Right lobe of liver (tissue), 6 donors: ENCODE measurements around the gene ATP11C. TPM values are rescaled to one million over a fixed set of nuclear protein-coding genes. Genes with fewer than 3 reads are reported as not detected.

ENCODE experiments used
- ATAC-seq, 4 donors: fragments of 200-7000 bp; cut with Tn5 transposase; one replicate each; pipeline ENCODE4 v1.9.1; 2020; ENCODE audit warnings: mild to moderate bottlenecking in 4 of 4, moderate library complexity in 4 of 4
- DNase-seq, 3 donors: peaks; one replicate each; pipeline ENCODE4 v3.0.0-alpha.2; 2020
- H3K27ac ChIP-seq, 3 donors: fragments of 200-600 bp; one replicate each; pipeline ENCODE4 v1.8.0; 2022
- H3K27me3 ChIP-seq, 2 donors: fragments of 200-600 bp; one replicate each; pipeline ENCODE4 v1.8.0; 2022
- H3K36me3 ChIP-seq, 4 donors: fragments of 200-600 bp; sonication (generic) in 1 of 4; one replicate each; pipeline versions ENCODE4 v1.5.1 to v1.8.0; 2017 to 2022; ENCODE audit warnings: control low read depth in 1 of 4
- H3K4me1 ChIP-seq, 4 donors: fragments of 200-600 bp; sonication (generic) in 1 of 4; one replicate each; pipeline versions ENCODE4 v1.5.1 to v1.8.0; 2017 to 2022; ENCODE audit warnings: control low read depth in 1 of 4
- H3K4me3 ChIP-seq, 3 donors: fragments of 200-600 bp; one replicate each; pipeline ENCODE4 v1.8.0; 2022
- H3K9me3 ChIP-seq, 4 donors: fragments of 200-600 bp; sonication (generic) in 1 of 4; one replicate each; pipeline versions ENCODE4 v1.5.1 to v1.8.0; 2017 to 2022; ENCODE audit warnings: control low read depth in 1 of 4
- POLR2A ChIP-seq: fragments of 450-650 bp; IDR thresholded peaks from one replicate; pipeline ENCODE4 v1.6.1; 2017; ENCODE audit warnings: antibody characterized with exemption, mild to moderate bottlenecking
- WGBS: methylation state at CpG from one replicate; pipeline ENCODE4 v1.1.6; 2018; ENCODE audit warnings: low coverage, low lambda C conversion rate; ENCODE audit not compliant: insufficient coverage; ENCODE audit errors: missing lambda C conversion rate; 5-methylcytosine and 5-hydroxymethylcytosine counted together
- intact Hi-C, 2 donors: fragments of 100-400 bp; cut with DNase I; formaldehyde crosslinking; loops; one replicate each; pipeline versions ENCODE4 v1.11.2 to v1.14.1; 2022
- total RNA-seq, 6 experiments: library from RNA; depleted of rRNA in 2 of 6; stranded (reverse); fragments of >200 nt in 2 of 6; fragmentation: NEBNext Ultra II Directional in 3 of 6; extraction: Animal tissue kit (Norgen Biotek cat#: 25700) in 3 of 6; gene quantifications; one replicate each; pipeline versions ENCODE4 v1.1.0 to v1.2.4, GENCODE V29; 2016 to 2023
- TF ChIP-seq, protein P1 (sequence below), 4 donors: fragments of 200-600 bp in 3 of 4; fragments of 450-650 bp in 1 of 4; IDR thresholded peaks; one replicate each; pipeline versions ENCODE4 v1.5.1 to v1.8.0; 2016 to 2022; ENCODE audit warnings: antibody characterized with exemption in 4 of 4, mild to moderate bottlenecking in 2 of 4
- donor health status: DM: no; HTN: yes; CAD: no.
- donor health status: DM: no; HTN: no; CAD: no.
- donor health status: DM: no; HTN: no; CAD: no.
- donor health status: DM: no; HTN: yes; CAD: no.
- donor health status: DM: no; HTN: yes; CAD: no.

Gene ATP11C
- total RNA-seq, 6 experiments from 2014 or later, result 21.4 to 34.0 (median 29.1) TPM

DNA sequence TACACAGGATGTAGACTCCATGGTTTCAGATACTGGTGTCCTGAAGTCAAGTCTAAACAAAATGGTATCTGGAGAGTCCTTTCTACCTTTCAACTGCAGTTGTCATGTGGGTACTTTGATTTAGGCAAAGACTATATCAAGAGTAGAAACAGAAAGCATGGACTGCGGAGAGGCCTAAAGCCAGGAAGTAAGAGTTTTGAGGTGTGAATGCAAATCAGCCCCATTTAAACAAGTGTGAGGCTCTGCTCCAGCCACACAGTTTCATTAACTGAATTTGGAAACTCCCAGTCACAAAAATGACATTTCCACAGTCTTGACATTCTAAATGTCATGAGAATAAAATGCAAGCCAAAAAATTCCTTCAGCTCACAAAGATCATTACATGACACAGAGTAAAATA, 137.7 kb downstream of the ATP11C start:
- no peaks in the 10 kb centered on the region for H3K27me3 ChIP-seq
- intact Hi-C loops, result no loop called here
- peaks cover 0 to 3% (median 0%) of the 10 kb centered on the region in 4 donors for H3K36me3 ChIP-seq
- 64% methylated on average over 1 of the region's 1 CpG for WGBS
- TF ChIP-seq POLR2A, result no peak
- TF ChIP-seq, protein P1, sequence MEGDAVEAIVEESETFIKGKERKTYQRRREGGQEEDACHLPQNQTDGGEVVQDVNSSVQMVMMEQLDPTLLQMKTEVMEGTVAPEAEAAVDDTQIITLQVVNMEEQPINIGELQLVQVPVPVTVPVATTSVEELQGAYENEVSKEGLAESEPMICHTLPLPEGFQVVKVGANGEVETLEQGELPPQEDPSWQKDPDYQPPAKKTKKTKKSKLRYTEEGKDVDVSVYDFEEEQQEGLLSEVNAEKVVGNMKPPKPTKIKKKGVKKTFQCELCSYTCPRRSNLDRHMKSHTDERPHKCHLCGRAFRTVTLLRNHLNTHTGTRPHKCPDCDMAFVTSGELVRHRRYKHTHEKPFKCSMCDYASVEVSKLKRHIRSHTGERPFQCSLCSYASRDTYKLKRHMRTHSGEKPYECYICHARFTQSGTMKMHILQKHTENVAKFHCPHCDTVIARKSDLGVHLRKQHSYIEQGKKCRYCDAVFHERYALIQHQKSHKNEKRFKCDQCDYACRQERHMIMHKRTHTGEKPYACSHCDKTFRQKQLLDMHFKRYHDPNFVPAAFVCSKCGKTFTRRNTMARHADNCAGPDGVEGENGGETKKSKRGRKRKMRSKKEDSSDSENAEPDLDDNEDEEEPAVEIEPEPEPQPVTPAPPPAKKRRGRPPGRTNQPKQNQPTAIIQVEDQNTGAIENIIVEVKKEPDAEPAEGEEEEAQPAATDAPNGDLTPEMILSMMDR (IDR thresholded peaks at IDR 0.05), result no peak
- H3K27ac ChIP-seq, result no peak overlapping the region
- no peak for DNase-seq
- no peak for ATAC-seq
- H3K9me3 ChIP-seq, result no peaks in the 10 kb centered on the region
- H3K4me3 ChIP-seq, result no peak overlapping the region
- no peaks in the 10 kb centered on the region for H3K4me1 ChIP-seq

DNA sequence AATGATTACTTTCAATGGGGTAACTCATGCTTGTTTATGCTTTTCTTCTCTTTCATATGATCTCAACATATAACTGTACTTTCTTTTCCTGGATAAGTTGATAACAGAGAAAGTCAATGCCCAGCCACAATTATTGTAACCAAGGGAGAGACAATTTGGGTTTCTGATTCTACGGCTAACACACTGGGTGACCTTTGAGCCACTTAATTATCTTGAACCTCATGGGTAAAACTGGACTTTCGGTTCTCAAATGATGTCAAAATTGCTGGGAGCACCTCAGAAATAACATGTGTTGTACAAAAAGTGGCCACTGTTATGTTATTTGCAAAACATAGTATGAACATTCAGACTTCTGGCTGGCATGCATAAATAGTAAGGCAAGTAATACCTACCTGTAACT, 145.3 kb downstream of the ATP11C start:
- Histone ChIP-seq H3K4me3 (no peak overlapping the region), H3K4me1 (no peaks in the 10 kb centered on the region), H3K9me3 (no peaks in the 10 kb centered on the region), H3K27ac (no peak overlapping the region), H3K36me3 (peaks cover 0 to 19% (median 0%) of the 10 kb centered on the region in 4 donors), H3K27me3 (no peaks in the 10 kb centered on the region)
- intact Hi-C loops, result no loop called here
- no peak for ATAC-seq
- WGBS, result 62% methylated on average over 2 of the region's 2 CpGs
- no peak for TF ChIP-seq POLR2A
- TF ChIP-seq, protein P1 (IDR thresholded peaks at IDR 0.05), result no peak
- DNase-seq, result no peak

DNA sequence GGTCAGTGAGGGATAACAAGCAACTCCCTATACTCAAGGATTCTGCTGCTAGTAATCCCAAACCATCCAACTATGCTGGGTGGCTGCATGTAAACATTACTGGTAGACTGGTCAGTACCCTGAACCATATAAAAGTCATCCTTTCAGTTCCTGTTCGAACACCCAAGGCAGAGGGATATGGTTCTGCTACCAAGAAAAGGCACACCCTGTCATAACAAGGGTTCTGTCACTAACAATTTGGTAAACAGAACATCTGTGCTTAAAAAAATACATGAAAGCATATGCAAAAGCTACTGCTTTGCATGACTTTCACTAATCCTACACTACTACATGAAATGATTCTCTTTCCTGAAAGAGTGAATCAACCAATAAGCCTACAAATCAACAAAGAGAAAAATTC, 148.0 kb downstream of the ATP11C start:
- Histone ChIP-seq H3K27me3 (no peaks in the 10 kb centered on the region), H3K4me1 (no peaks in the 10 kb centered on the region), H3K27ac (no peak overlapping the region), H3K36me3 (peaks cover 0 to 19% (median 0%) of the 10 kb centered on the region in 4 donors), H3K4me3 (no peak overlapping the region), H3K9me3 (no peaks in the 10 kb centered on the region)
- intact Hi-C loops, result no loop called here
- DNase-seq (no peak), ATAC-seq (peak in 2 of 4 donors; percentile 38 to 51)
- TF ChIP-seq, protein P1 (IDR thresholded peaks at IDR 0.05), result no peak
- no peak for TF ChIP-seq POLR2A
- 17% methylated on average over 1 of the region's 1 CpG for WGBS

DNA sequence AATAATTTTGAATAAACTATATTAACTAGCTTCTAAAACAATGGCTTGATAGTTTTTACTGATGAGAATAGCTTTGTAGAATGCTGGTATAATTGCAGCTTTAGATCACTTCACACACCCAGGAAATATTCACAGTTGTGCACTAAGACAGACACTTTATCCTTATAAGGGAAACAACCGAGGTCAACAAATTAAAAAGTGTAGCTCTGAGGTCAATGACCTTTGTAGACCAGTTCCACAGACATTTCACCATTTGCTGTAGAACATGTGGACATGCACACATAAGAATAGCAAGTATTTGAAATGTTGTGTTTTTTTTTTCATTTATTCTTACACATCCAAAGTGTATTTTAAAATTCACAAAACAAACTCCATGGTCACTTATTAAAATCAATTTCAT, 148.9 kb downstream of the ATP11C start:
- intact Hi-C loops, result no loop called here
- no peak for TF ChIP-seq POLR2A
- TF ChIP-seq, protein P1 (IDR thresholded peaks at IDR 0.05), result no peak
- Histone ChIP-seq H3K27ac (peak overlapping the region in 1 of 3 donors; percentile 10), H3K27me3 (no peaks in the 10 kb centered on the region), H3K36me3 (peaks cover 0 to 19% (median 0%) of the 10 kb centered on the region in 4 donors), H3K9me3 (no peaks in the 10 kb centered on the region), H3K4me3 (no peak overlapping the region), H3K4me1 (no peaks in the 10 kb centered on the region)
- ATAC-seq (peak; percentile 46 to 89 (median 64)), DNase-seq (no peak)
- 14% methylated on average over 1 of the region's 1 CpG for WGBS

DNA sequence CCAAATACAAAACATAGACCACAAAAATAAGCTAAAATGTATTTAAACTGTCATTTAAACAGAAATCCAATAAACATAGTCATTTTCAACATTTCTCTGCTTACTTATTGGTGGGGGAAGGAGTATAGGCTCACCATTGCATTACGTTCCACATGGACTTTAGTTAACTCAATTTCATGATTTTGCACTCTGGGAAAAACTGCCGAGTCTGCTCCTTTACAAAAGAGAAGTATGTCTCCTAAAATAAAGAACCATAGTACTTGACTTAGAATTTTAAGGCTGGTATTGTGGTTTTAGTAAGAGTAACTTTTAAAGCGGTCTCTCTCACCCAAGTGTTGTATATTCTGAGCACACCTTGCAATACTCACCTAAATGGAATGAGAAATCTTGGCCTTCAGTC, 149.8 kb downstream of the ATP11C start:
- Histone ChIP-seq H3K4me1 (no peaks in the 10 kb centered on the region), H3K4me3 (no peak overlapping the region), H3K27me3 (no peaks in the 10 kb centered on the region), H3K27ac (no peak overlapping the region), H3K9me3 (no peaks in the 10 kb centered on the region), H3K36me3 (peaks cover 0 to 12% (median 0%) of the 10 kb centered on the region in 4 donors)
- DNase-seq (no peak), ATAC-seq (peak in 2 of 4 donors; percentile 24 to 37)
- WGBS, result 67% methylated on average over 3 of the region's 3 CpGs
- no peak for TF ChIP-seq POLR2A
- TF ChIP-seq, protein P1 (IDR thresholded peaks at IDR 0.05), result no peak
- intact Hi-C loops, result no loop called here
